ENCODE data around the gene ASRGL1.
"Not testable (repeated sequence)": the region's sequence is repeated elsewhere in the genome, so short reads cannot be mapped to it uniquely, and the experiment has no call there.

Gene ASRGL1

DNA sequence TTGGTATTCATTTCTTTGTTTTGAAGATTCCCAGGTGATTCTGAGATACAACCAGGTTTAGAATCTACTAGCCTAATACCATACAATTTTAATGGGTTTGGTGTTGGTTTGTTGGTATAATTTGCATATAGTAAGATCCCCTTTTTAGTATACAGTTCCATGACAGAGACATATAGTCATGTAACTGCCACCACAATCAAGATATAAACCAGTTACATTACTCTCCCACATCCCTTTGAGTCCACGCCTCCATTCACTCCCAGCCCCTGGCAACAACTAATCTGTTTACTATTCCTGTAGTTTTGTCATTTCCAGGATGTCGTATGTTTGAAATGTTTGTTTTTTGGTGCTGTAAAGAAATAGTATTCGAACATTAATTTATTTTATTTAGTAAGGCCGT, 4.3 kb downstream of the ASRGL1 start:
- DNase-seq (ENCODE audit: insufficient read length, low spot score) (no peak), FAIRE-seq (no peak)
- TF ChIP-seq, protein P1, sequence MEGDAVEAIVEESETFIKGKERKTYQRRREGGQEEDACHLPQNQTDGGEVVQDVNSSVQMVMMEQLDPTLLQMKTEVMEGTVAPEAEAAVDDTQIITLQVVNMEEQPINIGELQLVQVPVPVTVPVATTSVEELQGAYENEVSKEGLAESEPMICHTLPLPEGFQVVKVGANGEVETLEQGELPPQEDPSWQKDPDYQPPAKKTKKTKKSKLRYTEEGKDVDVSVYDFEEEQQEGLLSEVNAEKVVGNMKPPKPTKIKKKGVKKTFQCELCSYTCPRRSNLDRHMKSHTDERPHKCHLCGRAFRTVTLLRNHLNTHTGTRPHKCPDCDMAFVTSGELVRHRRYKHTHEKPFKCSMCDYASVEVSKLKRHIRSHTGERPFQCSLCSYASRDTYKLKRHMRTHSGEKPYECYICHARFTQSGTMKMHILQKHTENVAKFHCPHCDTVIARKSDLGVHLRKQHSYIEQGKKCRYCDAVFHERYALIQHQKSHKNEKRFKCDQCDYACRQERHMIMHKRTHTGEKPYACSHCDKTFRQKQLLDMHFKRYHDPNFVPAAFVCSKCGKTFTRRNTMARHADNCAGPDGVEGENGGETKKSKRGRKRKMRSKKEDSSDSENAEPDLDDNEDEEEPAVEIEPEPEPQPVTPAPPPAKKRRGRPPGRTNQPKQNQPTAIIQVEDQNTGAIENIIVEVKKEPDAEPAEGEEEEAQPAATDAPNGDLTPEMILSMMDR (IDR thresholded peaks at IDR 0.05; ENCODE audit: insufficient read depth, missing control alignments): no peak

DNA sequence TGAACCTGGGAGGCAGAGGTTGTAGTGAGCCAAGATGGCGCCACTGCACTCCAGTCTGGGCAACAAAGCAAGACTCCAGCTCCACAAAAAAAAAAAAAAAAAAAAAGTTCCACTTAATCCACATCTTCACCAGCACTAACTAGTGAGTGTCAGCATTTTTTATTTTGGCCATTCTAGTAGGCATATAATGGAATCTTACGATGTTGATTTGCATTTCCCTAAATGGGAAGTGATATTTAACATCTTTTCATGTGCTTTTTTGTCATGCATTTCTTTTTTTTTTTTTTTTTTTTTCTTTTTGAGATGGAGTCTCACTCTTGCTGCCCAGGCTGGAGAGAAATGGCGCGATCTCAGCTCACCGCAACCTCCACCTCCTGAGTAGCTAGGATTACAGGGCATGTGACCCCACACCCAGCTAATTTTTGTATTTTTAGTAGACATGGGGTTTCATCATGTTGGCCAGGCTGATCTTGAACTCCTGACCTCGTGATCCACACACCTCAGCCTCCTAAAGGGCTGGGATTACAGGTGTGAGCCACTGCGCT, 6.5 kb downstream of the ASRGL1 start:
- not testable (repeated sequence) for FAIRE-seq

GRCh38 chr11:62344210-62344609, 7.0 kb downstream of the ASRGL1 start:
- TF ChIP-seq, protein P1 (IDR thresholded peaks at IDR 0.05; ENCODE audit: insufficient read depth, missing control alignments): no peak
- FAIRE-seq: no peak

More for the DNA sequence above, 6.5 kb downstream of the ASRGL1 start:
- DNase-seq (ENCODE audit: insufficient read length, low spot score): not testable (repeated sequence)

GRCh38 chr11:62345861-62346260, 8.6 kb downstream of the ASRGL1 start:
- no peak for DNase-seq (ENCODE audit: insufficient read length, low spot score)
- no peak for FAIRE-seq
- TF ChIP-seq, protein P1 (IDR thresholded peaks at IDR 0.05; ENCODE audit: insufficient read depth, missing control alignments): no peak

More at GRCh38 chr11:62344210-62344609, 7.0 kb downstream of the ASRGL1 start:
- no peak for DNase-seq (ENCODE audit: insufficient read length, low spot score)

DNA sequence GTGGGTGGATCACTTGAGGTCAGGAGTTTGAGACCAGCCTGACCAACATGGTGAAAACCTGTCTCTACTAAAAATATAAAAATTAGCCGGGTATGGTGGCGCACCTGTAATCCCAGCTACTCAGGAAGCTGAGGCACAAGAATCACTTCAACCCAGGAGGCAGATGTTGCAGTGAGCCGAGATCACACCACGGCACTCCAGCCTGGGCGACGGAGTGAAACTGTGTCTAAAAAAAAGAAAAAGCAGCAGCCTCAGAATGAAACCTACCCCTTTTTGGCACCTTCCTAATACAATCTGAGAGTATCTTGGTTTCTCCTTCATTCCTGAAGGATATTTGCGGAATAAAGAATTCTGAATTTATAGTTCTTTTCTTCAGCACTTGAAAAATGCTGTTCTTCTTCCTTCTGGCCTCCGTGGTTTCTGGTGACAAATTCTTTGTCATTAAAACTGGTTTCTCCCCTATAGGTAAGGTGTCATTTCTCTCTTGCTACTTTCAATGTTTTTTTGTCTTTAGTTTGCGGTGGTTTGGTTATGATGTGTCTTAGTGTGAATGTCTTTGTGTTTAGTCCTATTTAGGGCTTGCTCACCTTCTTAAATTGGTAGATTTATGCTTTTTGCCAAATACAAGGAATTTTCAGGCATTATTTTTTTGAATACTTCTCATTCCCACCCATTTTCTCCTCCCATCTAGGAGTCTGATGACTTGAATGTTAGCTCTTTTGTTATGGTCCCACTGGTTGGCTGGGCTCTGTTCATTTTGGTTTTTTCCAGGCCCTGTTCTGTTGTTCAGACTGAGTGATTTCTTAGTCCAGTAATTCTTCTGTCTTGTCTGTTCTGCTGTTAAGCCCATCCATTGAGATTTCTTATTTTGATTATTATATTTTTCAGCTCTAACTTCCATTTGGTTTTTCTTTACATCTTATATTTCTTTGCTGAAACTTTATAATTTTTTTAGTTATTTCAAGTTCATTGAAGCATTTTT, 15.4 kb downstream of the ASRGL1 start:
- FAIRE-seq: no peak
- DNase-seq (ENCODE audit: insufficient read length, low spot score): no peak
- TF ChIP-seq, protein P1 (IDR thresholded peaks at IDR 0.05; ENCODE audit: insufficient read depth, missing control alignments): no peak

- FAIRE-seq (no peak), DNase-seq (ENCODE audit: insufficient read length, low spot score) (no peak)
- TF ChIP-seq, protein P1 (IDR thresholded peaks at IDR 0.05; ENCODE audit: insufficient read depth, missing control alignments): no peak
Observed at GRCh38 chr11:62353841-62354240, 16.6 kb downstream of the ASRGL1 start.

- TF ChIP-seq, protein P1 (IDR thresholded peaks at IDR 0.05; ENCODE audit: insufficient read depth, missing control alignments): no peak
- no peak for FAIRE-seq
- DNase-seq (ENCODE audit: insufficient read length, low spot score): no peak
Observed at GRCh38 chr11:62358273-62358672, 21.0 kb downstream of the ASRGL1 start.
